Esophagus squamous epithelium (tissue), 4 donors: ENCODE measurements around the gene LDHB.

Experiments
- CTCF ChIP-seq, 6 experiments: fragments of 450-650 bp in 4 of 6; fragments of 200-600 bp in 2 of 6; sonication (generic) in 2 of 6; IDR thresholded peaks; one replicate each; pipeline ENCODE4 v1.5.1; 2016 to 2019; ENCODE audit warnings: antibody characterized with exemption in 6 of 6, mild to moderate bottlenecking in 4 of 6, moderate library complexity in 4 of 6
- POLR2A ChIP-seq, 4 donors: fragments of 450-650 bp; IDR thresholded peaks; one replicate each; pipeline ENCODE4 v1.6.1; 2017; ENCODE audit warnings: antibody characterized with exemption in 4 of 4, mild to moderate bottlenecking in 4 of 4, moderate library complexity in 3 of 4

GRCh38 chr12:21677622-21678277 lies 20.1 kb upstream of the LDHB start:
- TF ChIP-seq POLR2A (IDR thresholded peaks at IDR 0.05) (no peak), CTCF (IDR thresholded peaks at IDR 0.05) (no peak)
